ENCODE data around the gene TMEM208. TPM values are rescaled to one million over a fixed set of nuclear protein-coding genes. Genes with fewer than 3 reads are reported as not detected.

The TMEM208 gene
- total and polyA plus RNA-seq, 2 of the 13 experiments (the other 11 are each of a cell fraction or from before 2014, with no cell fraction given): 58.8 to 72.9 TPM

DNA sequence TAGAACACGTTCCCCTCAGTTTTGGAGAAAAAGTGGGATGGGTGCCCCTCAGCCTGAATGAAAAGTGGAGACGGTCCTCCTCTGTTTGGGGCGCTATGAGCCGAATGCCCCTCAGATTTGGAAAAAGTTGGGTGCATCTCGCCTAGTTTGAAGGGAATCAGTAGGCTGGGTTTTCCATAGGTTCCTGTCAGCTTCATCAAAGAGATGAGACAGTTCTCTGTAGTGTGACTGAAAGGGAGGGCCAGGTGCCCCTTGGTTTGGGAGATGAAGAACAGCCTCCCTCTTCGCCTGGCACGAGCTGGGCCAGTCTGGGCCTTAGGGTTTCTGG is 21.1 kb downstream of the TMEM208 start:
- FAIRE-seq (no peak), DNase-seq (ENCODE audit: low spot score) (no peak), ATAC-seq (no peak)
- ChIA-PET POLR2A (interaction anchor here (0.5 to 6.1 kb wide), 19 partner anchors 10 to 233 kb away, joined by 3 to 71 read pairs (median 5); partner anchors contain the start of genes ATP6V0D1, HSD11B2, NOL3 and PLEKHG4), CTCF (ENCODE audit: low intra/inter-chr PET ratio, low total read pairs) (no interaction called here)
- no TSS peak for BruUV-seq (replicated peaks)
- H3K4me2 ChIP-seq (ENCODE audit: low read depth, low read length): peak overlapping the region; percentile 97
- intact Hi-C loops (cut with micrococcal nuclease; ENCODE audit: unreplicated experiment) (no loop called here), in situ Hi-C loops (cut with HindIII; ENCODE audit: extremely low pct_ligation_motif_present, low pct_unique_long_range_greater_than_20kb) (no loop called here)
- H3K9me3 ChIP-seq (ENCODE audit: low read length): no peaks in the 10 kb centered on the region
- H3K36me3 ChIP-seq (replicated peaks in 1 of 2; ENCODE audit: control insufficient read depth in 1 of 2, insufficient read depth in 2 of 2, low read length in 2 of 2): peaks cover 0 to 2% of the 10 kb centered on the region in 2 experiments; a peak in 1 of 5 replicates
- 3% methylated on average over 7 of the region's 7 CpGs for WGBS (ENCODE audit: low lambda C conversion rate)
- no peaks in the 10 kb centered on the region for H4K20me1 ChIP-seq (ENCODE audit: insufficient read depth, low read length)
- H3K4me3 ChIP-seq (replicated peaks in 1 of 3; ENCODE audit: insufficient read depth in 1 of 3, low read depth in 2 of 3, low read length in 3 of 3): peak overlapping the region; percentile 59 to 85 (median 63)
- H3K9ac ChIP-seq (ENCODE audit: insufficient read depth, low read depth, low read length): 0 out of 2 replicates have a peak overlapping the region, but pooled peaks have one; percentile 18
- no peak overlapping the region for H3K27ac ChIP-seq (ENCODE audit: extremely low read length, insufficient read depth, low read length)
- H2AFZ ChIP-seq (ENCODE audit: low read length): no peak overlapping the region
- H3K4me1 ChIP-seq (ENCODE audit: insufficient read depth, low read length): peaks cover 53% of the 10 kb centered on the region
- H3K27me3 ChIP-seq (ENCODE audit: control insufficient read depth in 1 of 2, insufficient read depth in 2 of 2, low read length in 2 of 2): peaks cover 0 to 22% of the 10 kb centered on the region in 2 experiments; a peak in 3 of 5 replicates
- no peaks in the 10 kb centered on the region for H3K79me2 ChIP-seq (ENCODE audit: insufficient read depth, low read length)
- 0 out of 2 replicates have a peak, but pooled peaks have one; percentile 39 for TF ChIP-seq MTF2 (CRISPR knock-in tag; IDR thresholded peaks at IDR 0.05; ENCODE audit: borderline replicate concordance)
- TF ChIP-seq ZNF558 (CRISPR knock-in tag; IDR thresholded peaks at IDR 0.05; ENCODE audit: borderline replicate concordance): 0 out of 2 replicates have a peak, but pooled peaks have one; percentile 1
- TF ChIP-seq, protein P1, sequence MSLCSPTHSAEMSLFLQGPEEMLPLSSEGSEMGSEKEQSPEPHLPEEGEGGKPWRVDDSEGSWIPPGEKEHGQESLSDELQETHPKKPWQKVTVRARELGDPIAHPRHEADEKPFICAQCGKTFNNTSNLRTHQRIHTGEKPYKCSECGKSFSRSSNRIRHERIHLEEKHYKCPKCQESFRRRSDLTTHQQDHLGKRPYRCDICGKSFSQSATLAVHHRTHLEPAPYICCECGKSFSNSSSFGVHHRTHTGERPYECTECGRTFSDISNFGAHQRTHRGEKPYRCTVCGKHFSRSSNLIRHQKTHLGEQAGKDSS (CRISPR knock-in tag; IDR thresholded peaks at IDR 0.05; ENCODE audit: borderline replicate concordance, low read depth): 0 out of 2 replicates have a peak, but pooled peaks have one; percentile 2
- no peak for TF ChIP-seq ATF4 (CRISPR knock-in tag; IDR thresholded peaks at IDR 0.05)
- TF ChIP-seq ZNF432 (CRISPR knock-in tag; IDR thresholded peaks at IDR 0.05; ENCODE audit: borderline replicate concordance): no peak
- TF ChIP-seq, protein P2, sequence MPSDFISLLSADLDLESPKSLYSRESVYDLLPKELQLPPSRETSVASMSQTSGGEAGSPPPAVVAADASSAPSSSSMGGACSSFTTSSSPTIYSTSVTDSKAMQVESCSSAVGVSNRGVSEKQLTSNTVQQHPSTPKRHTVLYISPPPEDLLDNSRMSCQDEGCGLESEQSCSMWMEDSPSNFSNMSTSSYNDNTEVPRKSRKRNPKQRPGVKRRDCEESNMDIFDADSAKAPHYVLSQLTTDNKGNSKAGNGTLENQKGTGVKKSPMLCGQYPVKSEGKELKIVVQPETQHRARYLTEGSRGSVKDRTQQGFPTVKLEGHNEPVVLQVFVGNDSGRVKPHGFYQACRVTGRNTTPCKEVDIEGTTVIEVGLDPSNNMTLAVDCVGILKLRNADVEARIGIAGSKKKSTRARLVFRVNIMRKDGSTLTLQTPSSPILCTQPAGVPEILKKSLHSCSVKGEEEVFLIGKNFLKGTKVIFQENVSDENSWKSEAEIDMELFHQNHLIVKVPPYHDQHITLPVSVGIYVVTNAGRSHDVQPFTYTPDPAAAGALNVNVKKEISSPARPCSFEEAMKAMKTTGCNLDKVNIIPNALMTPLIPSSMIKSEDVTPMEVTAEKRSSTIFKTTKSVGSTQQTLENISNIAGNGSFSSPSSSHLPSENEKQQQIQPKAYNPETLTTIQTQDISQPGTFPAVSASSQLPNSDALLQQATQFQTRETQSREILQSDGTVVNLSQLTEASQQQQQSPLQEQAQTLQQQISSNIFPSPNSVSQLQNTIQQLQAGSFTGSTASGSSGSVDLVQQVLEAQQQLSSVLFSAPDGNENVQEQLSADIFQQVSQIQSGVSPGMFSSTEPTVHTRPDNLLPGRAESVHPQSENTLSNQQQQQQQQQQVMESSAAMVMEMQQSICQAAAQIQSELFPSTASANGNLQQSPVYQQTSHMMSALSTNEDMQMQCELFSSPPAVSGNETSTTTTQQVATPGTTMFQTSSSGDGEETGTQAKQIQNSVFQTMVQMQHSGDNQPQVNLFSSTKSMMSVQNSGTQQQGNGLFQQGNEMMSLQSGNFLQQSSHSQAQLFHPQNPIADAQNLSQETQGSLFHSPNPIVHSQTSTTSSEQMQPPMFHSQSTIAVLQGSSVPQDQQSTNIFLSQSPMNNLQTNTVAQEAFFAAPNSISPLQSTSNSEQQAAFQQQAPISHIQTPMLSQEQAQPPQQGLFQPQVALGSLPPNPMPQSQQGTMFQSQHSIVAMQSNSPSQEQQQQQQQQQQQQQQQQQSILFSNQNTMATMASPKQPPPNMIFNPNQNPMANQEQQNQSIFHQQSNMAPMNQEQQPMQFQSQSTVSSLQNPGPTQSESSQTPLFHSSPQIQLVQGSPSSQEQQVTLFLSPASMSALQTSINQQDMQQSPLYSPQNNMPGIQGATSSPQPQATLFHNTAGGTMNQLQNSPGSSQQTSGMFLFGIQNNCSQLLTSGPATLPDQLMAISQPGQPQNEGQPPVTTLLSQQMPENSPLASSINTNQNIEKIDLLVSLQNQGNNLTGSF (CRISPR knock-in tag; IDR thresholded peaks at IDR 0.05): no peak
- TF ChIP-seq WIZ (CRISPR knock-in tag; IDR thresholded peaks at IDR 0.05): no peak
- TF ChIP-seq ZNF138 (CRISPR knock-in tag; IDR thresholded peaks at IDR 0.05; ENCODE audit: low read depth): no peak
- TF ChIP-seq SIX4 (CRISPR knock-in tag; IDR thresholded peaks at IDR 0.05): no peak
- TF ChIP-seq RXRA (CRISPR knock-in tag; IDR thresholded peaks at IDR 0.05): 0 out of 2 replicates have a peak, but pooled peaks have one; percentile 2
- no peak for TF ChIP-seq PHF20 (CRISPR knock-in tag; IDR thresholded peaks at IDR 0.05)
- no peak for TF ChIP-seq PPARG (CRISPR knock-in tag; conservative IDR thresholded peaks at IDR 0.05)
- TF ChIP-seq MBNL3 (CRISPR knock-in tag; conservative IDR thresholded peaks at IDR 0.05): no peak
- no peak for TF ChIP-seq HCFC1 (IDR thresholded peaks at IDR 0.05; ENCODE audit: low read depth, low read length)
- TF ChIP-seq ZKSCAN1 (IDR thresholded peaks at IDR 0.05; ENCODE audit: low read length): no peak
- no peak for TF ChIP-seq TMF1 (CRISPR knock-in tag; IDR thresholded peaks at IDR 0.05; ENCODE audit: low read depth)
- TF ChIP-seq MYC (CRISPR knock-in tag; IDR thresholded peaks at IDR 0.05; ENCODE audit: borderline replicate concordance): no peak
- 0 out of 2 replicates have a peak, but pooled peaks have one; percentile 10 for TF ChIP-seq EZH2 (conservative IDR thresholded peaks at IDR 0.05; ENCODE audit: low read depth, low read length)
- TF ChIP-seq ZSCAN12 (CRISPR knock-in tag; IDR thresholded peaks at IDR 0.05): no peak
- no peak for TF ChIP-seq ZNF790 (CRISPR knock-in tag; IDR thresholded peaks at IDR 0.05; ENCODE audit: borderline replicate concordance)

All from HepG2 (cell line).